HG02678 (cell line): Measurements from ENCODE around the gene C10orf95.

Experiments used
- ATAC-seq: cut with Tn5 transposase; IDR thresholded peaks from one replicate; pipeline ENCODE4 v1.9.1; 2021; ENCODE audit warnings: mild to moderate bottlenecking, moderate library complexity; ENCODE audit not compliant: unreplicated experiment

Gene C10orf95

DNA sequence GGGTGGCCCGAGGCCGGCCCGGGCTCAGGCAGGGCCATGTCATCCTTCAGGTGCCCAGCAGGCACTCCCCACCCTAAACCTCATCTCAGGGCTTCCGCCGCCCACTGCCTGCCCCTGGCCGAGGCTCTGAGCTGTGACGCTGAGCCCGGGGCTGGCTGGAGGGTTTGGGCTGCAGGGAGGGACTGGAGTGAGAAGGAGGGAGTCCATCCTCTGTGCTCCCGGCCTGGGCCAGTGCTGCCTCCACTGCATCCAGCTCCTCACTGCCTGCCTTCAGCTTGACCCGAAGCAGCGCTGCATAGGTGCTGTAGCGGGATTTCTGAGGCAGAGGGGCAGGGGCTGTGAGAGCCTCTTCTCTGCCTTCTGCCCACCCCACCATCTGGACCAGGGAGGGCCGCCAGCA, 48.2 kb downstream of the C10orf95 start:
- ATAC-seq, result no peak

DNA sequence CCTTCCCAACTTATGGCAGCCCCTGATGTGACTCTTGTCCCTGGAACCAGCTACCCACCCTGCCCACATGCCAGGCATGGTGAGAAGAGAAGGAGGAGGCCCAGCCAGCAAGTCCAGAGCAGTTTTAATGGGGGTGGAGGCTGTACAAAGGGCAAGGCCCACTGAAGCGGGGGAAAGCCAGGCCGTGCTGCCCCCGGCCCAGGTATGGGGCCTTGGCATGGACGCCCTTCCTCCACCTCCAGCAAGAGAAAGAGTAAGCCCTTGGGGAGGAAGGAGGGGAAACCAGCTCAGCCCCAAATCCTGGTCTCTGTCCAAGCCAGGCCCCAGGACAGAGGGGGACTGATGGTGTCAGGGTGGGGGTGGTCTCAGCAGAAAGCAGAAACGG, 48.8 kb downstream of the C10orf95 start:
- no peak for ATAC-seq

GRCh38 chr10:102401735-102402511, 49.4 kb downstream of the C10orf95 start:
- no peak for ATAC-seq

DNA sequence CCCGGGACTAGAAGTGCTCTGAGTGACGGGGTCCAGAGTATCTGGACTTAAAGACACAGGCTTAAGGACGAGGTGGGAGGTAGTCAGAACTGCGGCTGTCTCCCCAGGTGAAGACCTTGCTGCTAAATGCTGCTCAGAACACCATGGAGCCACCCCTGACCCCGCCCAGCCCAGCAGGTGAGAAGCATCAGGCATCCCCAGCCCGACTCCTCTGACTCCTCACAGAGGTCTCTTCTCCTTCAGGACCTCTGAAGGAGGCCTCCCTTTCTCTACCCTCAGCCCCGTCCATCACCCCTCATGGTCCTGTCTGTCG, 50.0 kb downstream of the C10orf95 start:
- no peak for ATAC-seq

DNA sequence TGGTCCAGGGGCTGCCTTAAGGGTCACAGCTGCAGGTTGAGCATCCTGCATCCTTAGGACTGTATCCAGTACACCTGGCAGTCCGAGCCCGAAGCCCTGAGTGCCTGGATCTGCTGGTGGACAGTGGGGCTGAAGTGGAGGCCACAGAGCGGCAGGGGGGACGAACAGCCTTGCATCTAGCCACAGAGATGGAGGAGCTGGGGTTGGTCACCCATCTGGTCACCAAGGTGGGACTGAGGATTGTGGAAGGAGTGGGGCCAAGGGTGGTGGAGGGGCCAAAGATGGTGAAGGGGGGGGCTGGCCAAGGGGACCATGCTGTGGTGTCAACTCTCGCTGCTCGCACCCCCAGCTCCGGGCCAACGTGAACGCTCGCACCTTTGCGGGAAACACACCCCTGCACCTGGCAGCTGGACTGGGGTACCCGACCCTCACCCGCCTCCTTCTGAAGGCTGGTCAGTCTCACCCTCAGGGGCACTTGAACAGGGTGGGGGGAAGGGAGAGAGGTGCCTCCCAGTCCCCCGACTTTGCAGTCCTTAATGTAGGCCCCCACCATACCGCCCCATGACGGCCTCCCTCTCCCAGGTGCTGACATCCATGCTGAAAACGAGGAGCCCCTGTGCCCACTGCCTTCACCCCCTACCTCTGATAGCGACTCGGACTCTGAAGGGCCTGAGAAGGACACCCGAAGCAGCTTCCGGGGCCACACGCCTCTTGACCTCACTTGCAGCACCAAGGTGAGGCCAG, 50.6 kb downstream of the C10orf95 start:
- ATAC-seq, result no peak

- ATAC-seq, result no peak
Observed at GRCh38 chr10:102400076-102400475, 51.3 kb downstream of the C10orf95 start.
